Loucy (cell line): ENCODE data around the gene ITPRIP.

Experiments
- H2AFZ ChIP-seq: fragments of 200-600 bp; sonication (generic); 2 replicates; pipeline ENCODE4 v1.6.0; 2016; ENCODE audit warnings: antibody characterized with exemption, mild to moderate bottlenecking, low read length, moderate library complexity
- H3F3A ChIP-seq: fragments of 200-600 bp; 2 replicates; pipeline ENCODE4 v1.6.0; 2016; ENCODE audit warnings: antibody characterized with exemption, low read depth, mild to moderate bottlenecking
- H3K27me3 ChIP-seq: fragments of 200-600 bp; sonication (generic); 2 replicates; pipeline ENCODE4 v1.6.1; 2014; ENCODE audit warnings: low read length, mild to moderate bottlenecking; ENCODE audit not compliant: insufficient read depth, poor library complexity, severe bottlenecking
- H3K36me3 ChIP-seq: fragments of 200-600 bp; sonication (generic); 2 replicates; pipeline ENCODE4 v1.6.1; 2016; ENCODE audit warnings: low read length; ENCODE audit not compliant: insufficient read depth
- H3K4me1 ChIP-seq: fragments of 200-600 bp; sonication (generic); 2 replicates; pipeline ENCODE4 v1.5.1; 2014; ENCODE audit warnings: low read length, mild to moderate bottlenecking; ENCODE audit not compliant: insufficient read depth, poor library complexity, severe bottlenecking
- H3K4me2 ChIP-seq: fragments of 200-600 bp; sonication (generic); 2 replicates; pipeline ENCODE4 v1.6.0; 2014; ENCODE audit warnings: antibody characterized with exemption, low read length, low read depth, mild to moderate bottlenecking; ENCODE audit not compliant: poor library complexity, severe bottlenecking
- H3K4me3 ChIP-seq: fragments of 200-600 bp; sonication (generic); 2 replicates; pipeline ENCODE4 v1.5.1; 2014; ENCODE audit warnings: low read length, mild to moderate bottlenecking, mixed read lengths; ENCODE audit not compliant: poor library complexity, severe bottlenecking
- H3K79me2 ChIP-seq: fragments of 200-600 bp; sonication (generic); 2 replicates; pipeline ENCODE4 v1.6.1; 2014; ENCODE audit warnings: low read length; ENCODE audit not compliant: insufficient read depth
- H3K9ac ChIP-seq: fragments of 200-600 bp; sonication (generic); 2 replicates; pipeline ENCODE4 v1.6.0; 2014; ENCODE audit warnings: mild to moderate bottlenecking, low read depth, low read length, moderate library complexity; ENCODE audit not compliant: poor library complexity, severe bottlenecking
- H3K9me2 ChIP-seq: fragments of 200-600 bp; sonication (generic); replicated peaks from 2 replicates; pipeline ENCODE4 v1.6.1; 2016; ENCODE audit warnings: low read depth, low read length, mixed read lengths
- H3K9me3 ChIP-seq: fragments of 200-600 bp; sonication (generic); 2 replicates; pipeline ENCODE4 v1.6.1; 2014; ENCODE audit warnings: mild to moderate bottlenecking, antibody characterized with exemption, low read length, low read depth; ENCODE audit not compliant: insufficient read depth
- H4K20me1 ChIP-seq: fragments of 200-600 bp; sonication (generic); 2 replicates; pipeline ENCODE4 v1.6.0; 2014; ENCODE audit warnings: antibody characterized with exemption, low read length, mild to moderate bottlenecking; ENCODE audit not compliant: insufficient read depth, poor library complexity, severe bottlenecking
- CTCF ChIP-seq: fragments of 200-600 bp; sonication (generic); conservative IDR thresholded peaks from 2 replicates; pipeline ENCODE4 v1.5.1; 2014; ENCODE audit warnings: mild to moderate bottlenecking, antibody characterized with exemption, low read length
- EZH2phosphoT487 ChIP-seq: fragments of 200-600 bp; IDR thresholded peaks from 2 replicates; pipeline ENCODE4 v1.6.1; 2018; ENCODE audit warnings: antibody characterized with exemption, mild to moderate bottlenecking, moderate library complexity, borderline replicate concordance

Gene ITPRIP

GRCh38 chr10:104260775-104261115 lies 77.5 kb downstream of the ITPRIP start:
- Histone ChIP-seq H3K4me1 (peaks cover 55% of the 10 kb centered on the region), H3K9me2 (no peaks in the 10 kb centered on the region), H3F3A (no peaks in the 10 kb centered on the region), H3K27me3 (no peaks in the 10 kb centered on the region), H3K4me3 (no peak overlapping the region), H3K4me2 (peak overlapping the region; percentile 31), H2AFZ (no peak overlapping the region), H3K9me3 (no peaks in the 10 kb centered on the region), H3K36me3 (peaks cover 20% of the 10 kb centered on the region; the same call in 1 of the 2 replicates), H3K79me2 (peaks cover 56% of the 10 kb centered on the region), H4K20me1 (peaks cover 21% of the 10 kb centered on the region), H3K9ac (peak overlapping the region; percentile 11)
- TF ChIP-seq EZH2phosphoT487 (no peak), CTCF (no peak)

- Histone ChIP-seq H3K79me2 (peaks cover 56% of the 10 kb centered on the region), H3K4me2 (peak overlapping the region; percentile 31), H3F3A (no peaks in the 10 kb centered on the region), H2AFZ (no peak overlapping the region), H3K9ac (no peak overlapping the region), H4K20me1 (peaks cover 26% of the 10 kb centered on the region), H3K4me1 (peaks cover 60% of the 10 kb centered on the region), H3K9me2 (no peaks in the 10 kb centered on the region), H3K27me3 (no peaks in the 10 kb centered on the region), H3K4me3 (no peak overlapping the region), H3K36me3 (peaks cover 15% of the 10 kb centered on the region; the same call in 1 of the 2 replicates), H3K9me3 (no peaks in the 10 kb centered on the region)
- TF ChIP-seq EZH2phosphoT487 = no peak
- TF ChIP-seq CTCF = no peak
Observed at GRCh38 chr10:104259999-104260774, 78.1 kb downstream of the ITPRIP start.
